ENCODE results near the gene C12orf60. TPM values are rescaled to one million over a fixed set of nuclear protein-coding genes. Genes with fewer than 3 reads are reported as not detected.

Gene C12orf60
- total and polyA plus RNA-seq, 2 of the 8 experiments (the other 6 are each of a cell fraction or from before 2014, with no cell fraction given) = 1.2 to 1.5 TPM

- TF ChIP-seq CTCF (IDR thresholded peaks at IDR 0.05; ENCODE audit: control extremely low read depth in 1 of 3, insufficient read depth in 1 of 3, low read depth in 1 of 3, low read length in 3 of 3) (no peak), TEAD4 (IDR thresholded peaks at IDR 0.05; ENCODE audit: low read depth, low read length) (no peak), SIN3A (conservative IDR thresholded peaks at IDR 0.05 in 1 of 2, IDR thresholded peaks at IDR 0.05 in 1 of 2; ENCODE audit: low read depth in 1 of 2, low read length in 2 of 2) (0 out of 4 replicates have a peak, but pooled peaks of 1 of the 2 experiments have one; percentile 28), RXRA (IDR thresholded peaks at IDR 0.05; ENCODE audit: insufficient read depth, low read depth, low read length) (no peak), BRCA1 (IDR thresholded peaks at IDR 0.05; ENCODE audit: low read depth, low read length) (no peak)
These were observed 34.6 kb upstream of the C12orf60 start (continued) for GRCh38 chr12:14768823-14769405.

Data from H1 (cell line).